KMS-11 (cell line): ENCODE results near the gene SHKBP1.

Experiments used
- H2AFZ ChIP-seq: fragments of 200-600 bp; sonication (generic); 2 replicates; pipeline ENCODE4 v1.6.1; 2016; ENCODE audit warnings: antibody characterized with exemption, mixed run types, low read depth
- H3K27ac ChIP-seq: fragments of 200-600 bp; sonication (generic); 2 replicates; pipeline ENCODE4 v1.6.1; 2016; ENCODE audit warnings: mild to moderate bottlenecking, mixed run types
- H3K27me3 ChIP-seq: fragments of 200-600 bp; sonication (generic); 2 replicates; pipeline ENCODE4 v1.6.1; 2017; ENCODE audit warnings: mild to moderate bottlenecking, low read depth, mixed run types, moderate library complexity; ENCODE audit not compliant: insufficient read depth
- H3K36me3 ChIP-seq: fragments of 200-600 bp; sonication (generic); 2 replicates; pipeline ENCODE4 v1.6.1; 2017; ENCODE audit warnings: mild to moderate bottlenecking, mixed run types; ENCODE audit not compliant: insufficient read depth
- H3K4me1 ChIP-seq: fragments of 200-600 bp; sonication (generic); 2 replicates; pipeline ENCODE4 v1.6.1; 2016; ENCODE audit warnings: mild to moderate bottlenecking, low read depth, mixed run types; ENCODE audit not compliant: poor library complexity, severe bottlenecking
- H3K4me2 ChIP-seq: fragments of 200-600 bp; sonication (generic); 2 replicates; pipeline ENCODE4 v1.7.0; 2016; ENCODE audit warnings: mild to moderate bottlenecking, mixed run types
- H3K4me3 ChIP-seq: fragments of 200-600 bp; sonication (generic); IDR thresholded peaks from 2 replicates; pipeline ENCODE4 v1.6.1; 2017; ENCODE audit warnings: low read depth, low read length, mixed read lengths; ENCODE audit not compliant: insufficient read depth
- H3K79me2 ChIP-seq: fragments of 200-600 bp; sonication (generic); 2 replicates; pipeline ENCODE4 v1.6.1; 2016; ENCODE audit warnings: low read depth, mixed run types; ENCODE audit not compliant: insufficient read depth
- H3K9ac ChIP-seq: fragments of 200-600 bp; sonication (generic); 2 replicates; pipeline ENCODE4 v1.6.1; 2016; ENCODE audit warnings: mild to moderate bottlenecking, mixed run types
- H4K20me1 ChIP-seq: fragments of 200-600 bp; sonication (generic); 2 replicates; pipeline ENCODE4 v1.6.1; 2016; ENCODE audit warnings: mild to moderate bottlenecking, mixed run types; ENCODE audit not compliant: insufficient read depth
- CTCF ChIP-seq: fragments of 200-600 bp; sonication (generic); conservative IDR thresholded peaks from 2 replicates; pipeline ENCODE4 v1.6.1; 2017; ENCODE audit warnings: low read depth, mild to moderate bottlenecking, antibody characterized with exemption, low read length, moderate library complexity, mixed read lengths

SHKBP1 gene

GRCh38 chr19:40610396-40611064 lies 33.9 kb downstream of the SHKBP1 start:
- H3K27me3 ChIP-seq = no peaks in the 10 kb centered on the region
- no peaks in the 10 kb centered on the region for H4K20me1 ChIP-seq
- H3K36me3 ChIP-seq = no peaks in the 10 kb centered on the region
- H3K4me1 ChIP-seq = peaks cover 34% of the 10 kb centered on the region
- H2AFZ ChIP-seq = peak overlapping the region; percentile 77
- H3K79me2 ChIP-seq = no peaks in the 10 kb centered on the region
- peak overlapping the region; percentile 46 for H3K4me3 ChIP-seq
- H3K4me2 ChIP-seq = peak overlapping the region; percentile 93
- TF ChIP-seq CTCF = no peak
- peak overlapping the region; percentile 23; the same call in 1 of the 2 replicates for H3K9ac ChIP-seq
- H3K27ac ChIP-seq = peak overlapping the region; percentile 18; the same call in 1 of the 2 replicates

- TF ChIP-seq CTCF = no peak
- H3K9ac ChIP-seq = no peak overlapping the region
- no peaks in the 10 kb centered on the region for H3K27me3 ChIP-seq
- no peaks in the 10 kb centered on the region for H3K79me2 ChIP-seq
- H2AFZ ChIP-seq = no peak overlapping the region
- peaks cover 37% of the 10 kb centered on the region for H3K4me1 ChIP-seq
- H3K4me2 ChIP-seq = no peak overlapping the region
- no peak overlapping the region for H3K4me3 ChIP-seq
- no peaks in the 10 kb centered on the region for H4K20me1 ChIP-seq
- H3K27ac ChIP-seq = no peak overlapping the region
- no peaks in the 10 kb centered on the region for H3K36me3 ChIP-seq
Measured at GRCh38 chr19:40611096-40611495, 34.4 kb downstream of the SHKBP1 start.

- Histone ChIP-seq H3K4me3 (no peak overlapping the region), H3K36me3 (no peaks in the 10 kb centered on the region), H3K79me2 (no peaks in the 10 kb centered on the region), H3K4me2 (no peak overlapping the region), H2AFZ (no peak overlapping the region), H3K27ac (no peak overlapping the region), H3K4me1 (peaks cover 32% of the 10 kb centered on the region), H3K27me3 (no peaks in the 10 kb centered on the region), H4K20me1 (no peaks in the 10 kb centered on the region), H3K9ac (no peak overlapping the region)
- no peak for TF ChIP-seq CTCF
Measured at GRCh38 chr19:40611900-40612698, 35.4 kb downstream of the SHKBP1 start.

DNA sequence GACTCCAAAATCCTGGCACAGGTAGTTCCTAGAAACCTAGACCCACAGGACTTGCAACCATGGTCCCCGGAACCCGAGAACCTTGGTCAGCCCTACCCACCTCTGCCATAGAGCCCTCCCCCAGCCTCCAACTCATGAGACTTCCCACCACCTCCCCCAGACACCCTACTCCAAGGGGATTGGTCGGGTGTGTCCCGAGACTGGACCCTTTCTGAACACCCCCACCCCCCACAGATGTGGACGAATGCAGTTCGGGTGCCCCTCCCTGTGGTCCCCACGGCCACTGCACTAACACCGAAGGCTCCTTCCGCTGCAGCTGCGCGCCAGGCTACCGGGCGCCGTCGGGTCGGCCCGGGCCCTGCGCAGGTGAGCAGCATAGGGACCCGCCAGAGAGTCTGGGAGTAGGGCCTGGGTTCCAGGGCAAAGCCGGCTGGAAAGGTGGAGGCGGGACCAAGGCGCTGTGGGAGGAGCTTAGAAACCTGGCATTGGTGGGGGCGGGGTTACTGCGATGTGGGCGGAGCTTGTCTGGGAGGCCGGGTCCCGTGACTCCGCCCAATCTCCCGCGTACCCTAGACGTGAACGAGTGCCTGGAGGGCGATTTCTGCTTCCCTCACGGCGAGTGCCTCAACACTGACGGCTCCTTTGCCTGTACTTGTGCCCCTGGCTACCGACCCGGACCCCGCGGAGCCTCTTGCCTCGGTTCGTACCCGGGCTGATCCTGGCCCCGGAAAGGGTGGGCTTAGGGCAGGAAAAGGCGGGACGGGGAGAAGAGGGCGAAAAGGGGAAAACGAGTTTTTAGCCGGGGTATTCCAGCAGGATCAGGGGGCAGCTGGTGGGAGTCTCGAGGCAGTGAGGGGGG lies 36.4 kb downstream of the SHKBP1 start:
- Histone ChIP-seq H3K4me1 (peaks cover 32% of the 10 kb centered on the region), H3K36me3 (no peaks in the 10 kb centered on the region), H3K79me2 (no peaks in the 10 kb centered on the region), H3K4me3 (no peak overlapping the region), H3K27me3 (no peaks in the 10 kb centered on the region), H4K20me1 (no peaks in the 10 kb centered on the region), H3K4me2 (peak overlapping the region; percentile 57), H3K9ac (peak overlapping the region; percentile 81), H2AFZ (peak overlapping the region; percentile 90), H3K27ac (peak overlapping the region; percentile 77)
- TF ChIP-seq CTCF = 0 out of 2 replicates have a peak, but pooled peaks have one; percentile 25
